ENCODE results near the gene MED16.

DNA sequence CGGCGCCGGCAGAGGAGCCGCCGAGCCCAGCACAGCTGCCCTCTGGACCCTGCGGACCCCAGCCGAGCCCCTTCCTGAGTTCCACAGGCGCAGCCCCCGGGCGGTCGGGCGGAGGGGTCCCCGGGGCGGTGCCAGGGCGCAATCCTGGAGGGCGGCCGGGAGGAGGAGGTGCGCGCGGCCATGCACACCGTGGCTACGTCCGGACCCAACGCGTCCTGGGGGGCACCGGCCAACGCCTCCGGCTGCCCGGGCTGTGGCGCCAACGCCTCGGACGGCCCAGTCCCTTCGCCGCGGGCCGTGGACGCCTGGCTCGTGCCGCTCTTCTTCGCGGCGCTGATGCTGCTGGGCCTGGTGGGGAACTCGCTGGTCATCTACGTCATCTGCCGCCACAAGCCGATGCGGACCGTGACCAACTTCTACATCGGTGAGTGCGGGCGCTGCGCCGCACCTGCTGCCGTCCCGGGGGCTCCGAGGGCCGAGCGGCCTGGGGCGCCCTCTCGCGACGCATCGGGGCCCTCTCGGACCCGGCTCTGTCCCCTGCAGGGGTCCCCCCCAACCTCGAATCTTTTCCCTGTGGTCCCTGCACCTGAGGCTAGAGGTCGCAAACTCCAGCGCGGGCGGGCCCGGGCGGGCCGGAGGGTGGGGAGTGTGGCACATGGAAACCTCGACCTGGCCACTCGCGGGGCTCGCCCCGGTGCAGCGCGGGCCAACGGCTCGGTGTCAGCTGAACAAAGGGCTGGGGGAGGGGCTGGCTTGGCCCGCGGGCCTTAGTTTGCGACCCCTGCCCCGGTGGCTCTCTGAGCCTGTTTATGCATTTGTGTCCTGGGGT lies 24.6 kb upstream of the MED16 start, which contains the start of gene KISS1R:
- no peak for TF ChIP-seq POLR2A (IDR thresholded peaks at IDR 0.05)
- TF ChIP-seq, protein P1, sequence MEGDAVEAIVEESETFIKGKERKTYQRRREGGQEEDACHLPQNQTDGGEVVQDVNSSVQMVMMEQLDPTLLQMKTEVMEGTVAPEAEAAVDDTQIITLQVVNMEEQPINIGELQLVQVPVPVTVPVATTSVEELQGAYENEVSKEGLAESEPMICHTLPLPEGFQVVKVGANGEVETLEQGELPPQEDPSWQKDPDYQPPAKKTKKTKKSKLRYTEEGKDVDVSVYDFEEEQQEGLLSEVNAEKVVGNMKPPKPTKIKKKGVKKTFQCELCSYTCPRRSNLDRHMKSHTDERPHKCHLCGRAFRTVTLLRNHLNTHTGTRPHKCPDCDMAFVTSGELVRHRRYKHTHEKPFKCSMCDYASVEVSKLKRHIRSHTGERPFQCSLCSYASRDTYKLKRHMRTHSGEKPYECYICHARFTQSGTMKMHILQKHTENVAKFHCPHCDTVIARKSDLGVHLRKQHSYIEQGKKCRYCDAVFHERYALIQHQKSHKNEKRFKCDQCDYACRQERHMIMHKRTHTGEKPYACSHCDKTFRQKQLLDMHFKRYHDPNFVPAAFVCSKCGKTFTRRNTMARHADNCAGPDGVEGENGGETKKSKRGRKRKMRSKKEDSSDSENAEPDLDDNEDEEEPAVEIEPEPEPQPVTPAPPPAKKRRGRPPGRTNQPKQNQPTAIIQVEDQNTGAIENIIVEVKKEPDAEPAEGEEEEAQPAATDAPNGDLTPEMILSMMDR (IDR thresholded peaks at IDR 0.05), result peak; percentile 29 to 56 (median 38)

All from right lobe of liver (tissue), 4 donors.